Measurements from ENCODE around the gene SLC22A4. TPM values are rescaled to one million over a fixed set of nuclear protein-coding genes. Genes with fewer than 3 reads are reported as not detected.

Gene SLC22A4
- total and polyA plus RNA-seq, 2 experiments from 2014 or later = 24.0 to 26.0 TPM

GRCh38 chr5:132370181-132370970, 76.2 kb downstream of the SLC22A4 start:
- in situ Hi-C loops (cut with MboI) = no loop called here
- H3K27ac ChIP-seq = no peak overlapping the region

GRCh38 chr5:132370971-132371602, 76.9 kb downstream of the SLC22A4 start:
- H3K4me1 ChIP-seq (ENCODE audit: insufficient read depth) = peaks cover 5% of the 10 kb centered on the region; the same call in 1 of the 2 replicates
- no peak overlapping the region for H3K4me3 ChIP-seq
- H3K36me3 ChIP-seq (ENCODE audit: low read depth) = no peaks in the 10 kb centered on the region
- H3K79me2 ChIP-seq (ENCODE audit: insufficient read depth) = no peaks in the 10 kb centered on the region
- no peaks in the 10 kb centered on the region for H3K27me3 ChIP-seq (replicated peaks; ENCODE audit: insufficient read depth)
- H3F3A ChIP-seq (ENCODE audit: insufficient read depth) = no peaks in the 10 kb centered on the region
- no peaks in the 10 kb centered on the region for H4K20me1 ChIP-seq (ENCODE audit: insufficient read depth)
- no peak overlapping the region for H3K9ac ChIP-seq
- H3K9me3 ChIP-seq (ENCODE audit: low read depth) = no peaks in the 10 kb centered on the region
- H3K4me2 ChIP-seq (ENCODE audit: unreplicated experiment) = no peak overlapping the region
- H3K9me2 ChIP-seq (ENCODE audit: insufficient read depth) = no peaks in the 10 kb centered on the region
- no peak overlapping the region for H2AFZ ChIP-seq
- TF ChIP-seq EZH2 (IDR thresholded peaks at IDR 0.05; ENCODE audit: insufficient read depth, poor library complexity, severe bottlenecking) (no peak), EZH2phosphoT487 (IDR thresholded peaks at IDR 0.05; ENCODE audit: insufficient read depth, low read depth) (no peak)
- no peak for DNase-seq
- no peak overlapping the region for H3K27ac ChIP-seq
- in situ Hi-C loops (cut with MboI) = no loop called here
- WGBS, 2 experiments (ENCODE audit: low coverage in 1 of 2, low lambda C conversion rate in 2 of 2, missing lambda C conversion rate in 2 of 2) = 76 to 78% methylated on average over 19 of the region's 19 CpGs

More at GRCh38 chr5:132370181-132370970, 76.2 kb downstream of the SLC22A4 start:
- H3K4me2 ChIP-seq (ENCODE audit: unreplicated experiment) = peak overlapping the region; percentile 85
- H3K36me3 ChIP-seq (ENCODE audit: low read depth) = no peaks in the 10 kb centered on the region
- WGBS, 2 experiments (ENCODE audit: low coverage in 1 of 2, low lambda C conversion rate in 2 of 2, missing lambda C conversion rate in 2 of 2) = 13% methylated on average over 32 to 33 of the region's 34 CpGs
- H3K79me2 ChIP-seq (ENCODE audit: insufficient read depth) = no peaks in the 10 kb centered on the region
- no peaks in the 10 kb centered on the region for H3K27me3 ChIP-seq (replicated peaks; ENCODE audit: insufficient read depth)
- peaks cover 5% of the 10 kb centered on the region for H3K4me1 ChIP-seq (ENCODE audit: insufficient read depth)
- H3F3A ChIP-seq (ENCODE audit: insufficient read depth) = no peaks in the 10 kb centered on the region
- TF ChIP-seq EZH2phosphoT487 (IDR thresholded peaks at IDR 0.05; ENCODE audit: insufficient read depth, low read depth) (no peak), EZH2 (IDR thresholded peaks at IDR 0.05; ENCODE audit: insufficient read depth, poor library complexity, severe bottlenecking) (no peak)
- no peaks in the 10 kb centered on the region for H4K20me1 ChIP-seq (ENCODE audit: insufficient read depth)
- DNase-seq = no peak
- peak overlapping the region; percentile 96 for H2AFZ ChIP-seq
- no peaks in the 10 kb centered on the region for H3K9me2 ChIP-seq (ENCODE audit: insufficient read depth)
- no peaks in the 10 kb centered on the region for H3K9me3 ChIP-seq (ENCODE audit: low read depth)
- H3K9ac ChIP-seq = peak overlapping the region; percentile 80
- H3K4me3 ChIP-seq = peak overlapping the region; percentile 78

GRCh38 chr5:132371603-132371994, 77.4 kb downstream of the SLC22A4 start:
- Histone ChIP-seq H3K9ac (no peak overlapping the region), H3K27ac (no peak overlapping the region), H3K4me3 (no peak overlapping the region), H3K9me2 (ENCODE audit: insufficient read depth) (no peaks in the 10 kb centered on the region), H3K27me3 (replicated peaks; ENCODE audit: insufficient read depth) (no peaks in the 10 kb centered on the region), H3K9me3 (ENCODE audit: low read depth) (no peaks in the 10 kb centered on the region), H3F3A (ENCODE audit: insufficient read depth) (no peaks in the 10 kb centered on the region), H3K4me1 (ENCODE audit: insufficient read depth) (peaks cover 5% of the 10 kb centered on the region; the same call in 1 of the 2 replicates), H3K4me2 (ENCODE audit: unreplicated experiment) (no peak overlapping the region), H3K36me3 (ENCODE audit: low read depth) (no peaks in the 10 kb centered on the region), H3K79me2 (ENCODE audit: insufficient read depth) (no peaks in the 10 kb centered on the region), H4K20me1 (ENCODE audit: insufficient read depth) (no peaks in the 10 kb centered on the region), H2AFZ (no peak overlapping the region)
- 90 to 91% methylated on average over 5 of the region's 5 CpGs for WGBS, 2 experiments (ENCODE audit: low coverage in 1 of 2, low lambda C conversion rate in 2 of 2, missing lambda C conversion rate in 2 of 2)
- no peak for DNase-seq
- TF ChIP-seq EZH2phosphoT487 (IDR thresholded peaks at IDR 0.05; ENCODE audit: insufficient read depth, low read depth) (no peak), EZH2 (IDR thresholded peaks at IDR 0.05; ENCODE audit: insufficient read depth, poor library complexity, severe bottlenecking) (no peak)
- in situ Hi-C loops (cut with MboI) = no loop called here

- TF ChIP-seq EZH2 (IDR thresholded peaks at IDR 0.05; ENCODE audit: insufficient read depth, poor library complexity, severe bottlenecking) = no peak
- TF ChIP-seq EZH2phosphoT487 (IDR thresholded peaks at IDR 0.05; ENCODE audit: insufficient read depth, low read depth) = no peak
- no peaks in the 10 kb centered on the region for H3K27me3 ChIP-seq (replicated peaks; ENCODE audit: insufficient read depth)
- no peaks in the 10 kb centered on the region for H3K36me3 ChIP-seq (ENCODE audit: low read depth)
- no peaks in the 10 kb centered on the region for H3K9me2 ChIP-seq (ENCODE audit: insufficient read depth)
- no peak overlapping the region for H3K4me2 ChIP-seq (ENCODE audit: unreplicated experiment)
- H4K20me1 ChIP-seq (ENCODE audit: insufficient read depth) = no peaks in the 10 kb centered on the region
- no peaks in the 10 kb centered on the region for H3F3A ChIP-seq (ENCODE audit: insufficient read depth)
- peaks cover 5% of the 10 kb centered on the region; the same call in 1 of the 2 replicates for H3K4me1 ChIP-seq (ENCODE audit: insufficient read depth)
- no peak overlapping the region for H2AFZ ChIP-seq
- H3K4me3 ChIP-seq = no peak overlapping the region
- no peak overlapping the region for H3K27ac ChIP-seq
- in situ Hi-C loops (cut with MboI) = no loop called here
- DNase-seq = no peak
- H3K79me2 ChIP-seq (ENCODE audit: insufficient read depth) = no peaks in the 10 kb centered on the region
- no peaks in the 10 kb centered on the region for H3K9me3 ChIP-seq (ENCODE audit: low read depth)
- WGBS, 2 experiments (ENCODE audit: low coverage in 1 of 2, low lambda C conversion rate in 2 of 2, missing lambda C conversion rate in 2 of 2) = 92 to 94% methylated on average over 2 of the region's 2 CpGs
- H3K9ac ChIP-seq = no peak overlapping the region
Measured at GRCh38 chr5:132372127-132372526, 77.9 kb downstream of the SLC22A4 start.

Data from GM23248 (cell line).